GM12801 (cell line): Measurements from ENCODE around the gene VCPKMT.

Experiments
- TF ChIP-seq, protein P1 (sequence below): IDR thresholded peaks from one replicate; pipeline ENCODE4 v1.5.1; 2011; ENCODE audit warnings: control low read depth; ENCODE audit not compliant: insufficient read length; ENCODE audit errors: extremely low read depth

Gene VCPKMT

DNA sequence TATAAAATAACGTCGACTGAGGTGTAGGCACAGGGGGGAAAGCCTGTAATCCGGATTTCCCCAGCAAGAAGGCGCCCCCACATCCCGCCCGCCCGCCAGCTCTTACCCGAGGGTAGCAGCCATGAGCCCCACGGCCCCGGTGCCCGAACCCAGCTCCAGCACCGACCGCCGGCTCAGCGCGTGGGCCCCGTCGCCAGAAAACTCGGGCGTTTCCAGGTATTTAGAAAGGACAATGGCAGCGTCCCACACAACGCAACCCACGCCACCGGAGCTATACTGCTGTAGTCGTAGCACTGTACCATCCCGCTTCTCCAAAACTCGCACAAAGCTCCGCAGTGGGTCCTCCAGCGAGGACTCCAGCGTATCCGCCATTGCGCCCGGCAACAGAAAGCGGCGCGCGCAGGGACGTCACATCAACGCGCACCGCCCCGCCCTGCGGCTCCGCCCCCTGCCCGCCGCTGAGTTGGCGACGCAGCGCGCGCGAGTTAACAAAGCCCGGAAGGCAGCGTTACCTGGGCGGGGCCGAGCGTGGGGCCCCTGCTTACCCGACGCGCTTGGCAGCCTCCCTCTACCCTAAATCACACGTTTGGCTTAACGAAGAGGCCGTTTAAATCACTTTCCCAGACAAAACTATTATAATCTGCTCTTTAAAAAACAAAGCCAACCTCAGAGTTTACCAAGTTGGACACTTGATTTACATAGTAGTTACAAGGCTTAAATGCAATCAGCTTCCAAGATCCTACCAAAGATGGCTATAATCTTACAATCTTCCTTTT is at the start of gene VCPKMT:
TSS of gene VCPKMT (minus strand) at position 392 of the 776 bp plus-strand sequence. CDS start at position 372, 20 bp downstream.
- TF ChIP-seq, protein P1, sequence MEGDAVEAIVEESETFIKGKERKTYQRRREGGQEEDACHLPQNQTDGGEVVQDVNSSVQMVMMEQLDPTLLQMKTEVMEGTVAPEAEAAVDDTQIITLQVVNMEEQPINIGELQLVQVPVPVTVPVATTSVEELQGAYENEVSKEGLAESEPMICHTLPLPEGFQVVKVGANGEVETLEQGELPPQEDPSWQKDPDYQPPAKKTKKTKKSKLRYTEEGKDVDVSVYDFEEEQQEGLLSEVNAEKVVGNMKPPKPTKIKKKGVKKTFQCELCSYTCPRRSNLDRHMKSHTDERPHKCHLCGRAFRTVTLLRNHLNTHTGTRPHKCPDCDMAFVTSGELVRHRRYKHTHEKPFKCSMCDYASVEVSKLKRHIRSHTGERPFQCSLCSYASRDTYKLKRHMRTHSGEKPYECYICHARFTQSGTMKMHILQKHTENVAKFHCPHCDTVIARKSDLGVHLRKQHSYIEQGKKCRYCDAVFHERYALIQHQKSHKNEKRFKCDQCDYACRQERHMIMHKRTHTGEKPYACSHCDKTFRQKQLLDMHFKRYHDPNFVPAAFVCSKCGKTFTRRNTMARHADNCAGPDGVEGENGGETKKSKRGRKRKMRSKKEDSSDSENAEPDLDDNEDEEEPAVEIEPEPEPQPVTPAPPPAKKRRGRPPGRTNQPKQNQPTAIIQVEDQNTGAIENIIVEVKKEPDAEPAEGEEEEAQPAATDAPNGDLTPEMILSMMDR, result no peak

DNA sequence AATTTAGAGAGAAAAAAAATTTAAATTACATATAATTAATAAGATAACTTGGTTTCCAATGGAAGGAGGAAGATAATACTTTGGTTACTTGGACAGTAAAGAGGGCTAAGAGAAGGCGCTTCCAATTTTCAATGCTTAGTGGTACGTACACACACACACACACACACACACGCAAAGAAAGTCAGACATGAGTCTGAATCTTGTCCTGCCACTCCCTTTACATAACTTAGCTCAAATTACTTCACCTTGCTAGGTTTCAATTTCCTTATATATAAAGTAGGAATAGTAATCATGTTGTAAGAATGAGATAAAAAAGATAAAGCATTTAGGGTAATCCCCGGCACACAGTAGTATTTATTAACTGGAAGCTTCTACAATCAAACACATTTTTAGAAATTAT is 39.7 kb upstream of the VCPKMT start:
- TF ChIP-seq, protein P1, result no peak

DNA sequence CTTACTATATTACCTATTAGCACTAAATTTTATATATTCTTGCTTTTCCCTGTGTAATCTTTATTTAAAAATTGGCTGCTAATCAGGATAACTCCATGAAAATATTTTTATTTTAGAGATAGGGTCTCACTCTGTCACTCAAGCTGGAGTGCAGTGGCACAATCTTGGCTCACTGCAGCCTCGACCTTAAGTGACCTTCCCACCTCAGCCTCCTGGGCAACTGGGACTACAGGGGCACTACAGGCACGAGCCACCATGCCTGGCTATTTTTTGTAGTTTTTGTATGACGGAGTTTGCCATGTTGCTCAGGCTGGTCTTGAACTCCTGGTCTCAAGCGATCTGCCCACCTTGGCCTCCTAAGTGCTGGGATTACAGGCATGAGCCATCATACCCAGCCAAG is 32.4 kb upstream of the VCPKMT start:
- TF ChIP-seq, protein P1, result no peak

DNA sequence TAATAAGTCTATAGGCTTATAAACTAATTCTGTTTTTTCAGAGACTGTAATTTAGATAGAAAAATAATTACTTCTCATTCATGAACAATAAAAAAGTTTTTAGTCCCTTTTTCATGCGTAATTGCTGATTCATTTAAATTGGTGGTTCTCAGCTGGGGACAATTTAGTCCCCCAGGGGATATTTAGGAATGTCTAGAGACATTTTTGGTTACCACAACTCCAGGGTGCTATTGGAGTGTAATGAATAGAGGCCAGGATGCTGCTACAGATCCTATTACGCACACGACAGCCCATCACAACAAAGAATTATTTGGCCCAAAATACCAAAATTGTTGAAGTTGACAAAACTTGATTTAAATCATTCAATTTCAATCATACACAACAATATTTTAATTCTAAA is 22.8 kb upstream of the VCPKMT start:
- TF ChIP-seq, protein P1, result no peak

DNA sequence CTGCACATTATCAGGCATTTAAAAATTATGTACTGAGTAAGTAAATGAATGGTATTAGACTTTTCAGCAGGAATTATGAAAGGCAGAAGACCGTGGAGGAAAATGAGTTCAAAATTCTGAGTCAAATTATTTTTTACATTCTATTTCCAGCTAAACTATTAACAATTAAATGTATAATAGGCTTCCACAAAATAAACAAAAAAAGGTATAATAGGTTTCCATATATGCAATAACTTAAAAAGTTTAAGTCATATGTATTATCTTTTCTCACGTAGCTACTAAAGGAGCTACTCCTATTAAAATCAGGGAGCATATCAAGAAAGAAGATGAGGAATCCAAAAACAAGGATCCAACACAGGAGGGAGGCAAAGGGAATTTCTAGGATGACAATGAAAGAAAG is 11.4 kb upstream of the VCPKMT start:
- TF ChIP-seq, protein P1, result no peak

DNA sequence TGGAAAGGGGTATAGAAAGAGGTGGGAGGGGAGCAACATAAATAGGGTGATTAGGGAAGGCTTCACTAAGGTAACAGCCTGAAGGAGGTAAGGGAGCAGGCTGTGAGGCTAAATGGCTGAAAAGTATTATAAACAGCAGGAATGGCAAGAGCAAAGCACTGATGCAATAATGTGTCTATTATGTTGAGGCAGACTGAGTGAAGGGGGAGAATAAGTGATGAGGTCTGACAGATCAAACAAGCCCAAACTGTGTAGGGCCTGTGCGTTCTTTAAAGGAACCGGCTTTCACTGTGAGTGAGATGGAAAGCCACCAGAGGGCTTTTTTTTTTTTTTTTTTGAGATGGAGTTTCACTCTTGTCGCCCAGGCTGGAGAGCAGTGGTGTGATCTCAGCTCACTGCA is 6.7 kb upstream of the VCPKMT start:
- TF ChIP-seq, protein P1, result no peak

DNA sequence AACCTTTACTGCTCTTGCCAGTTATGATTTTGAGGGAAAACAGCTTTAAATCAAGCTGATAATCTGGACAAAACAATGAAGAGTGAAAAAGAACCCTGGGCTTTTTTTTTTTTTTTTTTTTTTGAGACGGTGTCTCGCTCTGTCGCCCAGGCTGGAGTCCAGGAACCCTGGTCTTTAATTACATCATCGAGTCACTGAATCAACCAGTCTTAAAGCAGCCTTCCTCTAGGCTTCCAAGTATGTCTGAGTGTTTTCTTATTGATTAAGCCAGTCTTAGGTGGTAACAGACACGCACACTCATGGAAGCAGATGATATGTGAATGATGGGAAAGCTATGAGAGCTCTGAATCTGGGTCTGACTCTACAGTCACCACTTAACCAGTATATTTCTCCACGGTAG is 5.9 kb upstream of the VCPKMT start:
- TF ChIP-seq, protein P1, result no peak
